K562 (cell line): ENCODE results near the gene ITGB2. TPM values are rescaled to one million over a fixed set of nuclear protein-coding genes. Genes with fewer than 3 reads are reported as not detected.

Experiments
- CCNT2 ChIP-seq: IDR thresholded peaks from 2 replicates; pipeline ENCODE4 v1.6.1; 2011; ENCODE audit warnings: borderline replicate concordance, low read depth, mild to moderate bottlenecking, moderate library complexity, mixed read lengths, low read length; ENCODE audit not compliant: insufficient read length; ENCODE audit errors: extremely low read depth
- GTF2F1 ChIP-seq: IDR thresholded peaks from 2 replicates; pipeline ENCODE4 v1.6.1; 2011; ENCODE audit warnings: low read depth, low read length, improper control_type of control experiment
- HDAC6 ChIP-seq: IDR thresholded peaks from 2 replicates; pipeline ENCODE4 v1.6.1; 2012; ENCODE audit warnings: low read depth, mild to moderate bottlenecking, control low read depth, inconsistent platforms, low read length, moderate library complexity
- MCM2 ChIP-seq: fragments of 450-650 bp; IDR thresholded peaks from 2 replicates; pipeline ENCODE4 v1.6.1; 2017; ENCODE audit warnings: low read depth, mild to moderate bottlenecking
- MECOM ChIP-seq: fragments of 250-450 bp; sonication (Bioruptor Pico); IDR thresholded peaks from 2 replicates; pipeline ENCODE4 v1.8.0; 2022; ENCODE audit warnings: inconsistent platforms
- MYBL2 ChIP-seq, 2 experiments: fragments of 450-650 bp in 1 of 2; sonication (generic) in 1 of 2; formaldehyde crosslinking in 1 of 2; IDR thresholded peaks; 2 replicates each; pipeline versions ENCODE4 v1.6.1 to v1.8.1; 2017 to 2022; ENCODE audit warnings: borderline replicate concordance in 1 of 2, inconsistent platforms in 1 of 2, low read depth in 1 of 2, mild to moderate bottlenecking in 1 of 2, missing genetic modification reagents in 1 of 2, moderate library complexity in 1 of 2
- PRMT5 ChIP-seq: sonication (generic); formaldehyde crosslinking; IDR thresholded peaks from 2 replicates; pipeline ENCODE4 v1.5.0; 2020; ENCODE audit warnings: missing genetic modification reagents
- PURB ChIP-seq: sonication (generic); formaldehyde crosslinking; IDR thresholded peaks from 2 replicates; pipeline ENCODE4 v1.9.0; 2021; ENCODE audit warnings: low read depth, mild to moderate bottlenecking, missing genetic modification reagents
- RBM34 ChIP-seq: fragments of 200-400 bp; formaldehyde crosslinking; IDR thresholded peaks from 2 replicates; pipeline ENCODE4 v1.6.1; 2018; ENCODE audit warnings: low read length, borderline replicate concordance; ENCODE audit not compliant: insufficient read depth
- RBM39 ChIP-seq: fragments of 200-400 bp; formaldehyde crosslinking; optimal IDR thresholded peaks from 2 replicates; pipeline ENCODE3; 2018; ENCODE audit warnings: low read depth, low read length
- TBP ChIP-seq: optimal IDR thresholded peaks from 2 replicates; pipeline ENCODE3; 2011; ENCODE audit warnings: low read depth, low read length, improper control_type of control experiment
- TEAD2 ChIP-seq: fragments of 450-650 bp; IDR thresholded peaks from 2 replicates; pipeline ENCODE4 v1.6.1; 2016; ENCODE audit warnings: missing genetic modification characterization, control low read depth, missing compliant biosample characterization
- ZFP30 ChIP-seq: fragments of 250-450 bp; sonication (Bioruptor Pico); IDR thresholded peaks from 2 replicates; pipeline ENCODE4 v1.8.0; 2022; ENCODE audit warnings: moderate library complexity, mild to moderate bottlenecking, inconsistent platforms, borderline replicate concordance
- ZNF324 ChIP-seq: fragments of 250-450 bp; sonication (Bioruptor Pico); IDR thresholded peaks from 2 replicates; pipeline ENCODE4 v1.4.0; 2020; ENCODE audit warnings: mild to moderate bottlenecking
- ZNF561 ChIP-seq: fragments of 450-650 bp; formaldehyde crosslinking; conservative IDR thresholded peaks from 2 replicates; pipeline ENCODE4 v1.4.0; 2020; ENCODE audit warnings: mild to moderate bottlenecking, moderate library complexity
- ZNF696 ChIP-seq: fragments of 250-450 bp; sonication (Bioruptor Pico); conservative IDR thresholded peaks from 2 replicates; pipeline ENCODE4 v1.4.0; 2020; ENCODE audit warnings: mild to moderate bottlenecking, moderate library complexity
- ZNF707 ChIP-seq: fragments of 250-450 bp; sonication (Bioruptor Pico); conservative IDR thresholded peaks from 2 replicates; pipeline ENCODE4 v1.8.0; 2022; ENCODE audit warnings: inconsistent platforms, mild to moderate bottlenecking, moderate library complexity
- polyA plus RNA-seq, 8 experiments: library from polyadenylated mRNA; depleted of rRNA in 4 of 8; stranded (reverse) in 5 of 8; unstranded in 3 of 8; fragments of >200 nt; fragmentation: Nextera tagmentation in 2 of 8; fragmentation: Illumina TruSeq in 1 of 8; extraction: Ambion mirVana in 2 of 8; extraction: Trizol in 1 of 8; gene quantifications; 2 replicates each; pipeline versions ENCODE4 v1.2.1 to v1.2.3, GENCODE V29; 2011 to 2014; ENCODE audit warnings: inconsistent platforms in 1 of 8, missing spikeins in 1 of 8
- total RNA-seq, 7 experiments: library from RNA; depleted of rRNA in 6 of 7; stranded (reverse); fragments of >200 nt in 6 of 7; fragmentation: Illumina TruSeq in 2 of 7; extraction: Trizol in 2 of 7; gene quantifications; 2 replicates each; pipeline versions ENCODE4 v1.2.1 to v1.2.3, GENCODE V29; 2011 to 2021; ENCODE audit warnings: low replicate concordance in 1 of 7
- TF ChIP-seq, protein P1 (sequence below): sonication (generic); formaldehyde crosslinking; IDR thresholded peaks from 2 replicates; pipeline ENCODE4 v1.8.1; 2023; ENCODE audit warnings: mild to moderate bottlenecking, missing genetic modification reagents, moderate library complexity
- TF ChIP-seq, protein P2 (sequence below): fragments of 150-350 bp; conservative IDR thresholded peaks from 2 replicates; pipeline ENCODE4 v1.6.1; 2014; ENCODE audit warnings: low read length
- TF ChIP-seq, protein P3 (sequence below): fragments of 450-650 bp; formaldehyde crosslinking; IDR thresholded peaks from 2 replicates; pipeline ENCODE4 v1.4.0; 2020; ENCODE audit warnings: mild to moderate bottlenecking, moderate library complexity

Gene ITGB2
- total and polyA plus RNA-seq, 9 of the 15 experiments (the other 6 are each of a cell fraction or from before 2014, with no cell fraction given): 0.07 to 1.3 (median 0.51) TPM; not detected in 2

- TF ChIP-seq, protein P1, sequence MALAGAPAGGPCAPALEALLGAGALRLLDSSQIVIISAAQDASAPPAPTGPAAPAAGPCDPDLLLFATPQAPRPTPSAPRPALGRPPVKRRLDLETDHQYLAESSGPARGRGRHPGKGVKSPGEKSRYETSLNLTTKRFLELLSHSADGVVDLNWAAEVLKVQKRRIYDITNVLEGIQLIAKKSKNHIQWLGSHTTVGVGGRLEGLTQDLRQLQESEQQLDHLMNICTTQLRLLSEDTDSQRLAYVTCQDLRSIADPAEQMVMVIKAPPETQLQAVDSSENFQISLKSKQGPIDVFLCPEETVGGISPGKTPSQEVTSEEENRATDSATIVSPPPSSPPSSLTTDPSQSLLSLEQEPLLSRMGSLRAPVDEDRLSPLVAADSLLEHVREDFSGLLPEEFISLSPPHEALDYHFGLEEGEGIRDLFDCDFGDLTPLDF: no peak
- no peak for TF ChIP-seq RBM39
- no peak for TF ChIP-seq GTF2F1
- TF ChIP-seq RBM34: no peak
- TF ChIP-seq ZNF696 (CRISPR knock-in tag): no peak
- TF ChIP-seq ZFP30 (CRISPR knock-in tag): 0 out of 2 replicates have a peak, but pooled peaks have one; percentile 43
- no peak for TF ChIP-seq HDAC6
- peak; percentile 67; the same call in 1 of the 2 replicates for TF ChIP-seq MECOM (CRISPR knock-in tag)
- TF ChIP-seq MYBL2 (IDR thresholded peaks at IDR 0.05; ENCODE audit: low read depth): no peak
- TF ChIP-seq MYBL2 (CRISPR knock-in tag; IDR thresholded peaks at IDR 0.05; ENCODE audit: borderline replicate concordance): no peak
- TF ChIP-seq, protein P2, sequence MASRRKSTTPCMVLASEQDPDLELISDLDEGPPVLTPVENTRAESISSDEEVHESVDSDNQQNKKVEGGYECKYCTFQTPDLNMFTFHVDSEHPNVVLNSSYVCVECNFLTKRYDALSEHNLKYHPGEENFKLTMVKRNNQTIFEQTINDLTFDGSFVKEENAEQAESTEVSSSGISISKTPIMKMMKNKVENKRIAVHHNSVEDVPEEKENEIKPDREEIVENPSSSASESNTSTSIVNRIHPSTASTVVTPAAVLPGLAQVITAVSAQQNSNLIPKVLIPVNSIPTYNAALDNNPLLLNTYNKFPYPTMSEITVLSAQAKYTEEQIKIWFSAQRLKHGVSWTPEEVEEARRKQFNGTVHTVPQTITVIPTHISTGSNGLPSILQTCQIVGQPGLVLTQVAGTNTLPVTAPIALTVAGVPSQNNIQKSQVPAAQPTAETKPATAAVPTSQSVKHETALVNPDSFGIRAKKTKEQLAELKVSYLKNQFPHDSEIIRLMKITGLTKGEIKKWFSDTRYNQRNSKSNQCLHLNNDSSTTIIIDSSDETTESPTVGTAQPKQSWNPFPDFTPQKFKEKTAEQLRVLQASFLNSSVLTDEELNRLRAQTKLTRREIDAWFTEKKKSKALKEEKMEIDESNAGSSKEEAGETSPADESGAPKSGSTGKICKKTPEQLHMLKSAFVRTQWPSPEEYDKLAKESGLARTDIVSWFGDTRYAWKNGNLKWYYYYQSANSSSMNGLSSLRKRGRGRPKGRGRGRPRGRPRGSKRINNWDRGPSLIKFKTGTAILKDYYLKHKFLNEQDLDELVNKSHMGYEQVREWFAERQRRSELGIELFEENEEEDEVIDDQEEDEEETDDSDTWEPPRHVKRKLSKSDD: no peak
- no peak for TF ChIP-seq TEAD2
- no peak for TF ChIP-seq PRMT5 (CRISPR knock-in tag)
- no peak for TF ChIP-seq MCM2
- TF ChIP-seq ZNF561 (CRISPR knock-in tag): no peak
- no peak for TF ChIP-seq ZNF324
- TF ChIP-seq ZNF707 (CRISPR knock-in tag): 0 out of 2 replicates have a peak, but pooled peaks have one; percentile 42
- no peak for TF ChIP-seq TBP
- peak; percentile 92 for TF ChIP-seq CCNT2
- no peak for TF ChIP-seq PURB
- TF ChIP-seq, protein P3, sequence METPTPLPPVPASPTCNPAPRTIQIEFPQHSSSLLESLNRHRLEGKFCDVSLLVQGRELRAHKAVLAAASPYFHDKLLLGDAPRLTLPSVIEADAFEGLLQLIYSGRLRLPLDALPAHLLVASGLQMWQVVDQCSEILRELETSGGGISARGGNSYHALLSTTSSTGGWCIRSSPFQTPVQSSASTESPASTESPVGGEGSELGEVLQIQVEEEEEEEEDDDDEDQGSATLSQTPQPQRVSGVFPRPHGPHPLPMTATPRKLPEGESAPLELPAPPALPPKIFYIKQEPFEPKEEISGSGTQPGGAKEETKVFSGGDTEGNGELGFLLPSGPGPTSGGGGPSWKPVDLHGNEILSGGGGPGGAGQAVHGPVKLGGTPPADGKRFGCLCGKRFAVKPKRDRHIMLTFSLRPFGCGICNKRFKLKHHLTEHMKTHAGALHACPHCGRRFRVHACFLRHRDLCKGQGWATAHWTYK (CRISPR knock-in tag): no peak
Measured at GRCh38 chr21:44854664-44855446, 65.8 kb downstream of the ITGB2 start (continued).
